Right renal pelvis (tissue), 4 donors: ENCODE data around the gene NEU1. TPM values are rescaled to one million over a fixed set of nuclear protein-coding genes. Genes with fewer than 3 reads are reported as not detected.
"Not testable (repeated sequence)": the region's sequence is repeated elsewhere in the genome, so short reads cannot be mapped to it uniquely, and the experiment has no call there.

Experiments used
- DNase-seq, 4 donors: peaks; one replicate each; pipeline ENCODE4 v3.0.0-alpha.2; 2013; ENCODE audit warnings: low read depth in 4 of 4, low spot score in 3 of 4, missing footprints in 1 of 4
- polyA plus RNA-seq, 4 donors: library from polyadenylated mRNA; unstranded; fragments of 120-200 nt; gene quantifications; one replicate each; pipeline ENCODE4 v1.2.1, GENCODE V29; 2013; ENCODE audit not compliant: insufficient read length in 4 of 4

The NEU1 gene
- 10 to 100 TPM; 76.5 to 91.2 (median 76.6) TPM for polyA plus RNA-seq

DNA sequence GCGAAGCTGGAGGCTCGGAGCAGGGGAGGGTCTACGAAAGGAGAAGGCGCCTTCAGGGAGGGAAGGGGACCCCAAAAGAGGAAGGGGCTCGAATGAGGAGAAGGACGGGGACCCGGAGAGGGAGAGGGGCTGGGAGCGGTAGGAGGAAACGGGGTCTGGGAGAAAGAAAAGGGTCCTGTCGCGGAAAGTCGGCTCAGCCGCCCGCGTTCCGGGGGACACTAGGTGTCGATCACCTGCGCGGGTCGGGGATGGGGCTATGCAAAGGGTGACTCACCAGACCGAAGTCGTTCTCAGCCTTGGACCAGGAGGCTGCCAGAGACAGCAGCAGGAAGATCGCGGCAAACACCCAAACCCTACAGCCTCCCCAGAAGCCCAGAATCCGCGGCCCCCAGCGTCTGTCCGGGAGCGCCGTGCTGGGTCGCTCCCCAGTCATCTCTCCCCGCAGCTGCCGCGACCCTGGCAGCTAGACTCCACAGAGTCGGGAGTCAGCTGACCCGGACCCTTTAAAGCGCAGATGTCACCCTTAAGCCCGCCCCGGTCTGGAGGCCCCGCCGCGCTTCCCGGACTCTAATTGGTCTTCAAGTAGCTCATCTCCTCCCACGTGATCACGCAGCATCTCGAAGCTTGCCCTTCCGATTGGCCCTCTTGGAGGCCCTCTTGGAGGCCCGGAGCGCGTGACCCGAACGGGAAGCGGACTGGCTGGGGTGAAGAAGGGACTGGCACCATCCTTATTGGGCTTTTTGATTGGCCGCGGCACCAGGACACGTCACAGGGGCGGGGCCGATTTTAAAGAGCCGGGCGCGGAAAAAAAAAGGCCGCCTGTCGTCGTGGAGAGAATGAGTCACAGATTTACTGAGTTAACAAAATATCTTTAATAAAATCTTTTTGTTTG lies at the start of gene NEU1:
Gene NEU1, minus strand, starts transcription at position 478 of the 892 bp plus-strand sequence. Its CDS starts 45 bp downstream, at position 433.
- DNase-seq, result peak; percentile 94 to 100 (median 99)

DNA sequence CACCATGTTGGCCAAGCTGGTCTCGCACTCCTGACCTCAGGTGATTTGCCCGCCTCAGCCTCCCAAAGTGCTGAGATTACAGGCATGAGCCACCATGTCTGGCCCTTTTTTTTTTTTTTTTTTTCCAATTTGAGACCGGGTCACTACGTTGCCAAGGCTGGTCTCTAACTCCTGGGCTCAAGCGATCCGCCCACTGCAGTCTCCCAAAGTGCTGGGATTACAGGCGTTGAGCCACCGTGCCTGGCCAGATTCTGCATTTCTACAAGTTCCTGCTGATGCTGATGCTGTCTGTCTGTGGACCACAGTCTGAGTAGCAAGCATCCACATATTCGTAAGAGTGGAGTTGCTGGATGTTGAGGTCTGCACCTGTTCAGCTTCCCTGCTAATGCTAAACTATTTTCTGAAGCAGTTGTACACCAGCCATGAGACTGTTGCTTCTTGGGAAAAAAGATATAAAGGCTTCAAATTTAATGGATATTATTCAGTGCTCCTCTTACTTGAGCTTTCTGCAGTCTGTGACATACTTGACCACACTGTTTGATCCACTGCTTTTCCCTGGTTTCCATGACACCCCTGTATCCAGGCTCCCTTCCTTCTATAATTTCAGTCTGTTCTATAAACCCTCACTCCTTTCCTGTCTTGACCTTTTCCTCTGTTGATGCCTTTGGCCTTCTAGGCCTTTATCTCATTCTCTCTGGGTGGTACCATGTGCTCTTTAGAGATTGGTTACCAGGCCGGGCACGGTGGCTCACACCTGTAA lies 49.4 kb upstream of the NEU1 start:
- DNase-seq, result no peak

DNA sequence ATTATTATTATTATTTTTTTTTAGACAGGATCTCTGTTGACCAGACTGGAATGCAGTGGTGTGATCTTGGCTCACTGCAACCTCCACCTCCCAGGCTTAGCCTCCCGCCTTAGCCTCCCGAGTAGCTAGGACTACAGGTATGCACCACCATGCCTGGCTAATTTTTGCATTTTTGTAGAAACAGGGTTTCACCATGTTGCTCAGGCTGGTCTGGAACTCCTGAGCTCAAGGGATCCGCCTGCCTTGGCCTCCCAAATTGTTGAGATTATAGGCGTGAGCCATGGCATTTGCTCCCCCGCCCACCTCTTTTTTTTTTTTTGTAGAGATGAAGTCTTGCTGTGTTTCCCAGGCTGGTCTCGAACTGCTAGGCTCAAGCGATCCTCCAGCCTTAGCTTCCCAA lies 46.7 kb upstream of the NEU1 start:
- not testable (repeated sequence) for DNase-seq

DNA sequence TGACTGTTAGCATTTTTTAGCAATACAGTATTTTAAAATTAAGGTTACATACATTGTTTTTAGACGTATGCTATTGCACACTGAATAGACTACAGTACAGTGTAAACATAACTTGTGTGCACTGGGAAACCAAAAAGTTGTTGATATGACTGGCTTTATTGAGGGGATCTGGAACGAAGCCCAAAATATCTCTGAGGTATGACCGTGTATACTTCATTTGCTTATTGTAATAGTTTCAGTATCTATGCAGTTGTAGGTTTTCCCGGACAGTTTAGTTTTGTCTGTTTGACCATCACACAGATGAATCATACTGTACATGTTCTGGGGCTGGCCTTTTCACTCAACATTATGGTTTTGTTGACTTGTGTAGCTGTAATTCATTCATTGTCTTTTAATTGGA lies 46.2 kb upstream of the NEU1 start:
- DNase-seq, result no peak

DNA sequence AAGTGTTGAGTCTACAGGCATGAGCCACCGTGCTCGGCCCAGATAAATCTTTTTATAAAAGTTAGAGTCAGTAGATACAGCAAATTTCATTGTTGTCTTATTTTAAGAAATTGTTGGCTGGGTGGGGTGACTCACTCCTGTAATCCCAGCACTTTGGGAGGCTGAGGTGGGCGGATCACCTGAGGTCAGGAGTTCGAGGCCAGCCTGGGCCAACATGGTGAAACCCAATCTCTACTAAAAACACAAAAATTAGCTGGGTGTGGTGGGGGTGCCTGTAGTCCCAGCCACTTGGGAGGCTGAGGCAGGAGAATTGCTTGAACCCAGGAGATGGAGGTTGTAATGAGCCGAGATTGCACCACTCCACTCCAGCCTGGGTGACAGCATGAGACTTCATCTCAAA lies 45.6 kb upstream of the NEU1 start:
- not testable (repeated sequence) for DNase-seq

DNA sequence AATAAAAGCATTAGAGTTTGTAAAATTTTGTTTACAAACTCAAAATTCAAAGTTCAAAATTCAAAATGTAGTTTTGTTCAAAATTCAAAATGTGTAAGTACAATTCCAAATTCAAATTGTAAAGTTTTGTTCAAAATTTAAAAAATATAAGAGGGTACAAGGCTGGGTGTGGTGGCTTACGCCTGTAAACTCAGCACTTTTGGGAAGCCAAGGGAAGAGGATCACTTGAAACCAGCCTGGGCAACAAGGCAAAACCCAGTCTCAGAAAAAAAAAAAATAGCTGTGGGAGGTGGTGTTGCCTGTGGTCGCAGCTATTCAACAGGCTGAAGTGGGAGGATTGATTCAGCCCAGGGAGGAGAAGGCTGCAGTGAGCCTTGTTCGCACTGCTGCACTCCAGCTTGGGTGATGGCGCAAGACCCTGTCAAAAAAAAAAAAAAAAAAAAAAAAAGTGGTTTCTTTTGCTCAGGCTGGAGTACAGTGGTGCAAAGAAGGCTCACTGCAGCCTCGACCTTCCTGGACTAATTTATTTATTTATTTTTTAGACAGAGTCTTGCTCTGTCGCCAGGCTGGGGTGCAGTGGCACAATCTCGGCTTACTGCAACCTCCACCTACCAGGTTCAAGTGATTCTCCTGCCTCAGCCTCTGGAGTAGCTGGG lies 44.7 kb upstream of the NEU1 start:
- DNase-seq, result no peak

DNA sequence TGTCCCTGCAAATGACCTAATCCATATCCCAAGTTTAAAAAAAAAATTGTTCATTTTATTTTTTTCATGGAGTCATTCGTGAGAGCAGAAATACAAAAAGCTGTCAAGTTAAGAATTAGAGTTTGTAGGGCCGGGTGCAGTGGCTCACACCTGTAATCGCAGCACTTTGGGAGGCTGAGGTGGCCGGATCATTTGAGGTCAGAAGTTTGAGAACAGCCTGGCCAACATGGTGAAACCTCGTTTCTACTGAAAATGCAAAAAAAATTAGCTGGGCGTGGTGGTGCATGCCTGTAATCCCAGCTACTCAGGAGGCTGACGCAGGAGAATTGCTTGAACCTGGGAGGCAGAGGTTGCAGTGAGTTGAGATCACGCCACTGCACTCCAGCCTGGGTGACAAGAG lies 44.1 kb upstream of the NEU1 start:
- not testable (repeated sequence) for DNase-seq

DNA sequence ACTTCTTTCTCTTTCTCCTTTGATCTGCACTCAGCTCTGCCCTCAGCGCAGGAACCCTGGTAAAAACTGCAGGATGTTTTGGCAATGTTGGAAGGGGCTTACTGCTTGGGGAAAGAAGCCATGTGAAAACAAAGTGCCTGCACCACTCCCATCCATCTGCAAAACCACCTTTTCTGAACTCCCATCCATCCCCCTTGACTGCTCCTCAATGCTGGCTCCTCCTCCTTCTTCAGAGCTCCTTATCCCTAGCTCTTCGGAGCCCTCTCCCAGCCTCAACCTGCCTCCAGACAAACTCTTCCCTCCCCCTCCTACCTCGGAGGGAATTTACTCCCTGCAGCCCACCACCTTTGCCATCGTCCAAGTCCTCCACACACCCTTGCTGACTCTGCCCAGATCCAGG lies 43.5 kb upstream of the NEU1 start:
- DNase-seq, result no peak

DNA sequence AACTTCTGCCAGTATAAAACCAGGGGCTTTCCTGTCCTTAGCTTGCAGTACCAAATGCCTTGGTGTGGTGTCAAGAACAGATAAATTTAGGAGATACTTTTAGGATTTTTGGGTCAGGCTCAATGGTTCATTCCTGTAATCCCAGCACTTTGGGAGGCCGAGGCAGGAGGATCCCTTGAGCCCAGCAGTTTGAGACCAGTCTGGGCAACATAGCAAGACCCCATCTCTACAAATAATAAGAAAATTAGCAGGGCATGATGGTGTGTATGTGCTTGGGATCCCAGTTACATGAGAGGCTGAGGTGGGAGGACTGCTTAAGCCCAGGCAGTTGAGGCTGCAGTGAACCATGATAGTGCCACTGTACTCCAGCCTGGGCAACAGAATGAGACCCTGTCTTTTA lies 42.4 kb upstream of the NEU1 start:
- DNase-seq, result no peak

DNA sequence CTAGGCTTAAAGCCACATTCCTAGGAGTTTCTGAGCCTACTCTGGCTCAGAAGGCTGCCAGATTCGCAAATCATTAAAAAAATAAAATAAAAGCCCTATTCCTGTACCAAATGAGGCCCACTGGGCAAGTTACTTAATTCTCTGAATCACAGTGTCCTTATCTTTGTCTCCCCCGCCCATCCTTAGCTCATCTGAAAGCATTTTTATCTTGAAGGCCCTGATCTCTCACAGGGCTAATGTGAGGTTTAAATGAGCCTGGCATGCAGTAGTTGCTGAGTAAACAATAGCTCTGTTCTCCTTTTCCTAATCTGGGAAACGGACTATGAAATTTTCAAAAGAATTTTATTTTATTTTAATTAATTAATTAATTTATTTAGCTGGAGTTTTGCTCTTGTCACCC lies 41.3 kb upstream of the NEU1 start:
- DNase-seq, result no peak

DNA sequence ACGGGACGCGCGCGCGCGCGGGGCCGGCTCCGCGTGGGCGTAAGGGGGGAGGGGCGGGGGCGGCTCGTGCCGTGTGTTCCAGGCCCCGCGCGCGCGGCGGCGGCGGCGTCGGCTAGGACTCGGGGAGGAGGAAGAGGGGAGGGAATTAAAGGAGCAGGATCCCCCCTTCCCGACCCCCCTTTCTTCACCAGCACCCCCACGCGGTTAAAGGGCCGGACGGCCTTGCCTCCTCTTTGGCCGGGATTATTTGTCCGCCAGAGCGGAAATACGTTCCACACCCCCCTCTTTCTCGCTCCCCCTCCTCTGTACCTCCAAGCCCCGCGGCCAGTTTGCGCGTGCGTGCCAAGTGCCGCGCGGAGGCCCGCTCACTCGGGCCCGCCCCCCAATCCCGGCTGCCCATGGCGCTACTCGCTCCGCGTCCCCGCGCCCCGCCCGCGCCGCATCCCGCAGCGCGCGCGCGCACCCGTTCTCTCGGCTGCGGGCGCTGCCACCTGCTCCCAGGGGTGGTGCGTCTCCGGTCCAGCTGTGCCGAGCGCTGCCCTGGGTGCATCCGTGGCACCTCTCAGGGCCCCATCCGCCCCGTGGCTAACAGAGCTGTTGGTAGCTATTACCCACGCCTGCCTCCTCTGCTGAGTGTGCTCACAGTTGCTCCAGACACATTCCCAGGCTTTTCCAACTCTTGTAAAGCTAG lies 39.5 kb upstream of the NEU1 start, which contains the start of gene ZBTB12:
Gene ZBTB12, minus strand, starts transcription at position 134 of the 691 bp plus-strand sequence. CDS start 781 bp downstream, outside the sequence.
- DNase-seq, result peak; percentile 96 to 99 (median 96)

DNA sequence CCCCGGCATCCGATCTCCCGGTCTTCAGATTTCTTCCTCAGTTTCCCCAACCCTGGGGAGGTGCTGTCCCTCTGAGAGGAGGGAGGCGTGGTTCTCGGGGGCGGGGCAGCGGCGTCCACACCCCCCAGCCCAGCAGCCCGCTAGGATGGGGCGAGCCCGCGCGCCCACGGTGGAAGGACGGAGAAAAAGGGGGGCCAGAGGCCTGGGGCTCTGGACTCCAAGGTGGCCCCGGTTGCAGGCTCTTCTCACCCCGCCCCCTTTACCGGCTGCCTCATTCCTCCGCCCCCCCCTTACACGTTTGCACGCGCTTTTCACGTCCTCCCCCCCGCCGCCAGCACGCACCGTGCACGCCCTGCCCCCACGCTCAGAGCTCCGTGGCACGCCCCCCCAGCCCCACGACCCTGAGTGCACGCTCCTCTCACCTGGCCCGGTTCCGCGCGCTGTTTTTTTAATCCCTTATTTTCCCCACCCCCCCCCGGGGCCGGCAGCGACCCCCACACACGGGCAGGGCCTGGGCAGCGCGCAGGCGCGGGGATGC lies 38.9 kb upstream of the NEU1 start:
- DNase-seq, result no peak

DNA sequence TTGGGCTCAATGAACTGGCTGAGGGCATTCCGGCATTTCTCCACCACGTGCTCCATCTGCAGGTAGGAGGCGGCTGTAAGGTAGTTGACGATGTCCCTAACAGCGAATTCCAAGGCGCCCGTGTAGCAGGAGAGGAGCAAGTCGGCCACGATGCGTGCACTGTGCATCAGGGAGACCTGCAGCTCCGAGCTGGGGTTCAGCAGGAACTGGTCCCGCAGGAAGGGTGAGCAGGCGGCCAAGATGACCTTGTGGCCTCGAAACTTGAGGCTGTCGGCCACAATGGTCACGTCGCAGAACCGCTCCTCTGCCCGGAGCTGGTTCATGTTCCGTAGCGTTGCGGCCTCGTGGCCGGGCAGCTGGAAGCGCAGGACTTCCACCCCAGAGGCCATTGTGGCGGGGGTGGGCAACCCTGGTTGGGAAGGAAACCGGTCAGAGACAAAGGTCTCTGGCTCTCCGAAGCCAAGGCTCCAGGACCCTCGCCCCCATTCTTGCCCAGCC lies 38.3 kb upstream of the NEU1 start:
- DNase-seq, result no peak

DNA sequence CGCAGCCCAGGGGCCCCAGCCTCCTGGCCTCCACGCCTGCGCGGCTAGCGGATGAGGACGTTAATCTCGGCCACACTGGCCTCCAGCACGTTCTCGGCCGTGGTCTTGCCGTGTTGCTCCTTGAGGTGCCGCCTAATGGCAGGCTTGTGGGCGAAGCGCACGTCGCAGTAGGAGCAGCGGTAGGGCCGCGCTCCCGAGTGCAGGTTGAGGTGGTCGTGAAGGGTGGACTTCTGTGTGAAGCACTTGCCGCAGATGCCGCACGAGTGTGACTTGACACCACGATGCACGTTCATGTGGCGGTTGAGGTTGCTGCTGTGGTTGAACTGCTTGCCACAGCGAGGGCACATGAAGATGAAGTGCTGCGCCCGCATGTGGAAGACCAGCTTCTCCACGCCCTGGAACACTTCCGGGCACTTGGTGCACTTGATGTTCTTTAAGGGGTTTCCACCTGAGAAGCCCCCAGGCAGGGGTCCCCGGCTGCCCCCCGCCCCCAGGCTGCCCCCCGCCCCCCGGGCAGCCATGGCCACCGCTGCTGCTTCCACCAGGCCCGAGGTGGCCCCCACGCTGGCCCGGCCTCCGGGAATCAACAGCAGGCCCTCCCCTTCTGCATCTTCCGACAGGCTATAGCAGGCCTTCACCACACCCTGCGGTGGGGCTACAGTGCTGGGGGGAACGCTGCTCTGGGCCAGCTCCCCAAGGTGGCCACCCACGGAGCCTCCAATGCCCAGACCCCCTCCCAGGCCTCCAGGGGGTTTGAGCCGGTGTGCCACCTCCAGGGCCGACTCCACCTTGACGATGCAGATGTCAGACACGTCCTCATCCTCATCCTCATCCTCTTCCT lies 37.5 kb upstream of the NEU1 start:
- no peak for DNase-seq

DNA sequence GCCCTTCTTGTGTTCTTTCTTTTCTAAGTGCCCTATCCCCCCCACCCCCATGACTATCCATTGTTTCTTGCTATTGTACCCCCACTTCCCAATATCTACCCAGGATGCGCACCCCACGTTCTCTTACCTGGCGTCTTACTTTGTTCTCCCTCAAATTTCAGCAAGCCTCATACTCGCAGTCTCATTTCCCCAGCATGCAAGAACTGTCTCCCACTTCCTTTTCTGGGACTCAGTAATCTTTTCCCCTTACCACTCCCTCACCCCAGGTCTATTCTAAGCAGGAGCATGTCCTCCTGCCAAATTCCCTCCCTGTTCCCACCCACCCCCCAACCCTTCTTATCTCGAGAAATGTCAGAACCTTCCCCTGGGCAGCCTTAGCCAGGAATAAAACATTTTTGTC lies 36.6 kb upstream of the NEU1 start:
- DNase-seq, result no peak

DNA sequence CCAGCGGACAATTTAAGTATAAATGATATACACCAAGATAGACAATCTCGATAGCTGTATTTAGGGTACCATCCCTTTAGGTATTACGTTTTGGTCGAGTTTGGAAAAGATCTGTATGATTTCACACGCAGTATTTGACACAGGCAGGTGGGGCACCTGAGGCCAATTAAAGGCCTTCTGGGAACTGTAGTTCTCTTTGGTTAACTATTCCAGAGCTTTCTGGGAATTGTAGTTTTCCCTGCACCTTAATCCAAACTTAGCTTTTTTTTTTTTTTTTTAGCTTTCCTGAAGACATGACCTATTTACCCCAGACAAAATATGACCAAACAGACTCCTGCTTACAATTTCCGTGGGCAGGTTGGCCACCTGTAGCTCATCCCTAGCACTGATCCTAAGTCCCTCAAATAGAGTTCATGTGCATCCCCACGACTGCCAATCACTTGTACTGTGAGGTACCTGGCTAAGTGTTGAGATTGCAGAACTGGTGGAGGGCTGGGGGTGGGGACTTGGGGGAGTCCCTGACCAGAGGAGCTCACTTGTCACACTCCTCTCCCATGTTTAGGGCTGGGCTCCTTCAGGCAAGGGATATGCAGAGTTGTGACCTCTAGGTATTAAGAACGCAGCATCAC lies 35.9 kb upstream of the NEU1 start:
- DNase-seq, result no peak

DNA sequence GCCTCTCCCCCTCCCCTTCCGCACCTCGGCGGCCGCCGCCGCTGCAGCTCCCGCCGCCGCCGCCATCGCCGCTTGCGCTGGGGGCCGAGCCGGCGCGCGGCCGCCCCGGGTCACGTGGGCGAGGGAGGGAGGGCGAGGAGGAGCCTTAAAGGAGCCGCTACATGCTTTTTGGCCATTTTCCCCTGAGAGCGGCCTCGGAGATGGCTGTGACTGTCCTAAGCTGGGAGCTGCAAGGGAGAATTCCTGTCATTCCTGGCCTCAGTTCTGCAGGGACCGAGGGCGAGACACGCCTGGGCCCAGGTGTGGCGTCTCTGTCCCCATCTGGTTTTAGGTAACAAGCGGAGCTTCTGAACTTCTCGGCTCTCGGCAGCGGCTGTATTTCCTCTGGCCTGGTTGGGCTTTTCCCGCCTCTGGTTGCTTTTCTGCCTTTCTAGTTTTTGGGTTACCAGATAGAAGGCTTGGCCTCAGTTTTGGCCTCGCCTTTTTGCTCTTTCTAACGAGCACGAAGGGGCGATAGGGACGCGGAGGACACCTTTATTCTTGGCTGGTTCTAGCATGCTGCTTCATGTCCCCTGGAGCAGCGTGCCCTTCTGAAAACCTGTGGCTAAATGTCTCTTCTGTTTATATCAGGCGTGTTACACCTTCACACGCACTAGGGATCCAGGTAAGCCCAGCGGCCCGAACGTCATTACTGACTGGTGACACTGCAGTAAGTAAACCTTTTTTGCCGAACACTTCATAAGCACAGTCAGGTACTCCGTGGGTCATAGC lies 35.2 kb upstream of the NEU1 start, which contains the start of gene EHMT2:
Gene EHMT2, minus strand, starts transcription at position 87 of the 771 bp plus-strand sequence. Its CDS starts 21 bp downstream, at position 66.
- peak in 3 of 4 donors; percentile 74 to 79 (median 76) for DNase-seq
